HL-60 (cell line): ENCODE measurements around the gene ITPA.

Experiments
- DNase-seq, 2 experiments: peaks; one replicate each; pipeline ENCODE4 v3.0.0-alpha.2; 2010 to 2020; ENCODE audit warnings: low read depth in 1 of 2, low spot score in 1 of 2
- H3K27ac ChIP-seq: fragments of 250-450 bp; sonication (Bioruptor Pico); replicated peaks from 2 replicates; pipeline ENCODE4 v1.5.1; 2020; ENCODE audit warnings: mild to moderate bottlenecking, moderate library complexity
- H3K27me3 ChIP-seq: fragments of 250-450 bp; sonication (Bioruptor Pico); 2 replicates; pipeline ENCODE4 v1.5.1; 2021; ENCODE audit warnings: mild to moderate bottlenecking, moderate library complexity; ENCODE audit not compliant: insufficient read depth, poor library complexity, severe bottlenecking
- H3K4me3 ChIP-seq: replicated peaks from 2 replicates; pipeline ENCODE4 v1.5.1; 2011; ENCODE audit warnings: mild to moderate bottlenecking, control low read depth, low read length; ENCODE audit not compliant: insufficient read depth
- CTCF ChIP-seq: IDR thresholded peaks from one replicate; pipeline ENCODE4 v1.5.1; 2011; ENCODE audit warnings: low read length, control low read depth, inconsistent platforms; ENCODE audit not compliant: insufficient read depth
- GABPA ChIP-seq: IDR thresholded peaks from 2 replicates; pipeline ENCODE4 v1.6.1; 2012; ENCODE audit warnings: low read depth
- POLR2AphosphoS5 ChIP-seq: IDR thresholded peaks from 2 replicates; pipeline ENCODE4 v1.6.1; 2012; ENCODE audit warnings: low read depth
- REST ChIP-seq: IDR thresholded peaks from 2 replicates; pipeline ENCODE4 v1.6.1; 2012; ENCODE audit warnings: low read depth; ENCODE audit not compliant: insufficient replicate concordance
- SPI1 ChIP-seq: IDR thresholded peaks from 2 replicates; pipeline ENCODE4 v1.6.1; 2012; ENCODE audit warnings: low read depth, mild to moderate bottlenecking, borderline replicate concordance

ITPA gene

GRCh38 chr20:3194617-3195280 lies 14.5 kb upstream of the ITPA start:
- no peak overlapping the region for H3K4me3 ChIP-seq
- no peak overlapping the region for H3K27ac ChIP-seq
- no peaks in the 10 kb centered on the region for H3K27me3 ChIP-seq
- TF ChIP-seq CTCF = no peak
- no peak for TF ChIP-seq GABPA
- no peak for TF ChIP-seq POLR2AphosphoS5
- TF ChIP-seq SPI1 = no peak
- TF ChIP-seq REST = no peak
- no peak for DNase-seq

- TF ChIP-seq GABPA = no peak
- TF ChIP-seq POLR2AphosphoS5 = no peak
- TF ChIP-seq CTCF = no peak
- no peak for TF ChIP-seq REST
- no peak for TF ChIP-seq SPI1
- no peak overlapping the region for H3K4me3 ChIP-seq
- no peak overlapping the region for H3K27ac ChIP-seq
- H3K27me3 ChIP-seq = no peaks in the 10 kb centered on the region
- DNase-seq = no peak
Measured at GRCh38 chr20:3195590-3196237, 13.6 kb upstream of the ITPA start.

GRCh38 chr20:3199206-3199605 lies 10.1 kb upstream of the ITPA start:
- no peak for DNase-seq
- Histone ChIP-seq H3K27ac (no peak overlapping the region), H3K4me3 (no peak overlapping the region), H3K27me3 (no peaks in the 10 kb centered on the region)
- TF ChIP-seq CTCF = no peak
- TF ChIP-seq POLR2AphosphoS5 = no peak
- TF ChIP-seq REST = no peak
- TF ChIP-seq SPI1 = no peak
- TF ChIP-seq GABPA = no peak
